ENCODE results near the gene BACH1.
"Not testable (repeated sequence)": the region's sequence is repeated elsewhere in the genome, so short reads cannot be mapped to it uniquely, and the experiment has no call there.

BACH1 gene

DNA sequence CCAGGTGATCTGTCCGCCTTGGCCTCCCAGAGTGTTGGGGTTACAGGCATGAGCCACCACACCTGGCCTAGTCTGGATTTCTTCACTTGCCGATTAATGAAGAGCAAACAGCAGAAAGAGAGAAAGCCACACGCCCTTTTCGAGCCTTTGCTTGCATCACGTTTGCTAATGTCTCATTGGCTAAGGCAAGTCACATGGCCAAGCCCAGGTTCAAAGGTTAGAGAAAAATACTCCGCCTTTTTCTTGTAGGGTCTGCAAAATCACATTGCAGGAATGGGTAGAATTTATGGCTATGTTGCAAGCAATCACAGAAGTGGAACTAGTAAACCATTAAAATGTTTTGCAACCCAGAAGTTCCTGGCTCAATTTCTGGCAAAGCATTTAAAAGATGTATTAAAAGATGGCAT, 26.8 kb upstream of the BACH1 start:
- DNase-seq (ENCODE audit: low read depth) = no peak
- TF ChIP-seq, protein P1, sequence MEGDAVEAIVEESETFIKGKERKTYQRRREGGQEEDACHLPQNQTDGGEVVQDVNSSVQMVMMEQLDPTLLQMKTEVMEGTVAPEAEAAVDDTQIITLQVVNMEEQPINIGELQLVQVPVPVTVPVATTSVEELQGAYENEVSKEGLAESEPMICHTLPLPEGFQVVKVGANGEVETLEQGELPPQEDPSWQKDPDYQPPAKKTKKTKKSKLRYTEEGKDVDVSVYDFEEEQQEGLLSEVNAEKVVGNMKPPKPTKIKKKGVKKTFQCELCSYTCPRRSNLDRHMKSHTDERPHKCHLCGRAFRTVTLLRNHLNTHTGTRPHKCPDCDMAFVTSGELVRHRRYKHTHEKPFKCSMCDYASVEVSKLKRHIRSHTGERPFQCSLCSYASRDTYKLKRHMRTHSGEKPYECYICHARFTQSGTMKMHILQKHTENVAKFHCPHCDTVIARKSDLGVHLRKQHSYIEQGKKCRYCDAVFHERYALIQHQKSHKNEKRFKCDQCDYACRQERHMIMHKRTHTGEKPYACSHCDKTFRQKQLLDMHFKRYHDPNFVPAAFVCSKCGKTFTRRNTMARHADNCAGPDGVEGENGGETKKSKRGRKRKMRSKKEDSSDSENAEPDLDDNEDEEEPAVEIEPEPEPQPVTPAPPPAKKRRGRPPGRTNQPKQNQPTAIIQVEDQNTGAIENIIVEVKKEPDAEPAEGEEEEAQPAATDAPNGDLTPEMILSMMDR (IDR thresholded peaks at IDR 0.05; ENCODE audit: low read depth, low read length, missing control alignments) = no peak
- in situ Hi-C loops (cut with HindIII; ENCODE audit: low sequenced_read_pairs) = no loop called here
- H3K4me3 ChIP-seq (ENCODE audit: low read depth, low read length) = no peak overlapping the region

DNA sequence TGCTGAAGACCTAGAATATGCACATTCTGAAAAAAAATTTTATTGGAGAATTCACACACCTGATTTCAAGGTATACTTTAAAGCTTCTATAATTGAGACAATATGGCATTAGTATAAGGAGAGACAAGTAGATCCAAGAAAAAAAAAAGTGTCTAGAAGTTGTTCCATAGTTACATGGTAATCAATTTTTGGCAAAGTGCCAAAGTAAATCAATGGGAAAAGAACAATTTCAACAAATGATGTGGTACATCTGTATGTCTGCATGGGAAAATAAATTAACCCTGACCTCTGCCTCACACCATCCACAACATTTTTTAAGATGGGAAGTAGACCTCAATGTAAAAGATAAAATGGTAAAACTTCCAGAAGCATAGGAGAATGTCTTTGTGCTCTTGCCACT, 21.3 kb upstream of the BACH1 start:
- in situ Hi-C loops (cut with HindIII; ENCODE audit: low sequenced_read_pairs) = no loop called here
- DNase-seq (ENCODE audit: low read depth) = no peak
- no peak overlapping the region for H3K4me3 ChIP-seq (ENCODE audit: low read depth, low read length)
- TF ChIP-seq, protein P1 (IDR thresholded peaks at IDR 0.05; ENCODE audit: low read depth, low read length, missing control alignments) = no peak

DNA sequence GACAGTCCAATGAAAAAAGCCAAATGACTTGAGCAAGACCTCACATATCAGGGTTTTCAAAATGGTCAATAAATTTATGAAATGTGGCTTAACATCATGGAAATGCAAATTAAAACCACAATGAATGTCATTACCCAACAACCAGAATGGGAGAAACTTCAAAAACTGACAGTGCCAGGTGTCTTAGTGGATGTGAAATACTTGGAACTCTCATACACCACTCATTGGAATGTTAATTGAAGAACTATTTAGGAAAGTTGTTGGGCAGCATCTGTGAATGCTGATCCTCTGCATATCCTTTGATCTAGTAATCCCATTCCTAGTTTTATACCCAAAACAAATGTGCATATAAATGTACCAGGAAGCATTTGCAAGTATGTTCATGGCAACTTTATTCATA, 19.2 kb upstream of the BACH1 start:
- no peak for DNase-seq (ENCODE audit: low read depth)
- no peak overlapping the region for H3K4me3 ChIP-seq (ENCODE audit: low read depth, low read length)
- TF ChIP-seq, protein P1 (IDR thresholded peaks at IDR 0.05; ENCODE audit: low read depth, low read length, missing control alignments) = no peak
- in situ Hi-C loops (cut with HindIII; ENCODE audit: low sequenced_read_pairs) = no loop called here

DNA sequence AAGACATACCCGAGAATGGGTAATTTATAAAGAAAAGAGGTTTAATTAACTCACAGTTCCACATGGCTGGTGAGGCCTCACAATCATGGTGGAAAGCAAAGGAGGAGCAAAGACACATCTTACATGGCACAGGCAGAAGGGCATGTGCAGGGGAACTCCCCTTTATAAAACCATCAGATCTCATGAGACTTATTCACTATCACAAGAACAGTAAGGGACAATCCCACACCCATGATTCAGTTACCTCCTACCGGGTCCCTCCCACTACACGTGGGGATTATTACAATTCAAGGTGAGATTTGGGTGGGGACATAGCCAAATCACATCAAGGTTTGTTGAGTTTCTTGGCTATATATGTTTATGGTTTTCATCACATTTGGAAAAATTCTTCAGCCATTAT, 16.9 kb upstream of the BACH1 start:
- in situ Hi-C loops (cut with HindIII; ENCODE audit: low sequenced_read_pairs); DNase-seq (ENCODE audit: low read depth); H3K4me3 ChIP-seq (ENCODE audit: low read depth, low read length): not testable (repeated sequence)

DNA sequence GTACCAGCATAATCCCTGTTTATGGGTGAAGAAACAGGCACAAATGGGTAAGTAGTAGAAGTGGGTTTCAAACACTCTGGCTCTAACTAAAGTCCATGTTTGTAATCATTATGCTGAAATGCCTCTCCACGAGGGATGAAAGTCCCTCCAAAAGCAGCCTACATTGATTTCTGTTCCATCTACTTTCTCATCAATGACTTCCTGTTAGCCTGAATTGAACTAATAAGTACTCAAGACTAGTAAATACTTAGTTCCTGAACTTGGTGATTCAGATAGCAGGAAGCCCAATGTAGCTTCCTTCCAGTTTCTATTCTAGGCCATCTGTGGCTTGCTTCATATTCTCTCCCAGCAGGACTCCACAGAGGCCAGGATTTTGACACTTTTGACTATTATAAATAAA, 11.3 kb upstream of the BACH1 start:
- DNase-seq (ENCODE audit: low read depth) = no peak
- in situ Hi-C loops (cut with HindIII; ENCODE audit: low sequenced_read_pairs) = no loop called here
- H3K4me3 ChIP-seq (ENCODE audit: low read depth, low read length) = no peak overlapping the region
- TF ChIP-seq, protein P1 (IDR thresholded peaks at IDR 0.05; ENCODE audit: low read depth, low read length, missing control alignments) = no peak

DNA sequence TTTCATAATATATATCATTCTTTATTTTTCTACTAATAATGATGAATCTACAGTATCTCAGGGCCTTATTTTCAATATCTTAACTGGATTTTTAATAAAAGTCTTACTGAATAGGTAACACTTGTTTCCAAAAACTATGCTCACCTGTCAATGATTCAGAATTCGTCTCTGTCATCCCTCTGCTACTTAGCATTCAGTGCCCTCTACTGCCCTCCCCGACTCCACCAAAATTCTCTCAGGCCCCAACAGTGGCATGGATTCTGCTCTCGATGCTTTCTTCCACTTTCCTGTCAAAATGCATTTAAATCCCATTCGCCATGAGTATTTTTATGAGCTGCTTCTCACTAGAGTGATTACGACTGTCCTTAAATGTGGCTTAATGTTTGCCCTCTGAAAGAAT, 10.5 kb upstream of the BACH1 start:
- TF ChIP-seq, protein P1 (IDR thresholded peaks at IDR 0.05; ENCODE audit: low read depth, low read length, missing control alignments) = no peak
- in situ Hi-C loops (cut with HindIII; ENCODE audit: low sequenced_read_pairs) = no loop called here
- no peak overlapping the region for H3K4me3 ChIP-seq (ENCODE audit: low read depth, low read length)
- no peak for DNase-seq (ENCODE audit: low read depth)

DNA sequence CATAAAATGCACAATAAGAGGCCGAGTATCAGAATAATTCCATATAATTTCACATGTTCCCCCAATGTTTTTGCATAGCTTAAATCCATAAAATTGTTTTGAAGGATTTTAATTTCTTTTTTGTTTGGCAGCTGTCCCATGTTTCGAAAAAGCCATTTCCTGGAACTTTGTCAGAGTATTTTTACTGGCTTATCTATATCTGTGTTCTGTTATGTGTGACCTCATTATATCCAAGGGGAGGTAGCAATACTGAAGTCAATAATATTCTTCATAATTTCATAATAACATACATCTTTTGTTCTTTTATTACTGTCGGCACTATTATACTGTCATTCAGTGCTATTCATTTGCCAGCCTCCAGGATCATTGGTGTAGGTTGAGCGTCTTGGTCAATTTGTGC, 9.4 kb upstream of the BACH1 start:
- TF ChIP-seq, protein P1 (IDR thresholded peaks at IDR 0.05; ENCODE audit: low read depth, low read length, missing control alignments) = no peak
- H3K4me3 ChIP-seq (ENCODE audit: low read depth, low read length) = no peak overlapping the region
- DNase-seq (ENCODE audit: low read depth) = no peak
- in situ Hi-C loops (cut with HindIII; ENCODE audit: low sequenced_read_pairs) = no loop called here
